K562 (cell line): Measurements from ENCODE around the gene PHF10. TPM values are rescaled to one million over a fixed set of nuclear protein-coding genes. Genes with fewer than 3 reads are reported as not detected.

ENCODE experiments used
- ATAC-seq: fragments of 200-7000 bp; cut with Tn5 transposase; 3 replicates; pipeline ENCODE4 v1.9.1; 2020; ENCODE audit warnings: moderate library complexity
- BruUV-seq: library from RNA; stranded (reverse); fragments of 400-500 nt; replicated peaks from 2 replicates; lab custom pipeline; 2021; lab: Mats Ljungman, UMichigan
- CTCF ChIA-PET: fragments of 300-600 bp; formaldehyde crosslinking; extraction: SDS; loops from one replicate; lab custom pipeline; 2021; ENCODE audit warnings: low intra/inter-chr PET ratio; lab: Yijun Ruan, JAX
- POLR2A ChIA-PET: fragments of 300-600, 350-650 bp; sonication (Branson Sonifier 250); formaldehyde crosslinking; extraction: SDS; loops from one replicate; lab custom pipeline; 2021; ENCODE audit warnings: antibody characterized with exemption, inconsistent platforms; lab: Yijun Ruan, JAX
- DNase-seq, 4 experiments: peaks; one replicate each; pipeline versions ENCODE4 v3.0.0 to v3.0.0-alpha.2; 2011 to 2018; ENCODE audit warnings: low spot score in 3 of 4, mixed read lengths in 3 of 4; ENCODE audit errors: extremely low read depth in 1 of 4
- FAIRE-seq: peaks from 2 replicates; lab custom pipeline; 2011; peaks lifted over from hg19 to GRCh38; lab: Jason Lieb, UNC
- H2AFZ ChIP-seq: 2 replicates; pipeline ENCODE4 v1.6.0; 2011; ENCODE audit warnings: low read depth, low read length, control low read depth, inconsistent platforms
- H3K27ac ChIP-seq: fragments of 200-600 bp; 3 replicates; pipeline ENCODE4 v1.8.0; 2011; ENCODE audit warnings: low read depth, mild to moderate bottlenecking, control low read depth, inconsistent platforms, low read length, moderate library complexity, mixed read lengths; ENCODE audit errors: extremely low read depth
- H3K27me3 ChIP-seq, 2 experiments: fragments of 300-600 bp in 1 of 2; 2 replicates in 1 of 2; 3 replicates in 1 of 2; pipeline versions ENCODE4 v1.6.0 to v1.8.0; 2011; ENCODE audit warnings: inconsistent platforms in 2 of 2, low read length in 2 of 2, mild to moderate bottlenecking in 1 of 2, mixed read lengths in 1 of 2, moderate library complexity in 1 of 2; ENCODE audit not compliant: control insufficient read depth in 2 of 2, insufficient read depth in 2 of 2
- H3K36me3 ChIP-seq: fragments of 300-600 bp; 3 replicates; pipeline ENCODE4 v1.8.0; 2011; ENCODE audit warnings: mild to moderate bottlenecking, low read length, inconsistent platforms; ENCODE audit not compliant: control insufficient read depth, insufficient read depth
- H3K4me1 ChIP-seq, 2 experiments: fragments of 200-600 bp in 1 of 2; replicated peaks in 1 of 2; 2 replicates in 1 of 2; 3 replicates in 1 of 2; pipeline versions ENCODE4 v1.5.1 to v1.8.0; 2011; ENCODE audit warnings: inconsistent platforms in 2 of 2, low read length in 2 of 2, mild to moderate bottlenecking in 1 of 2, mixed read lengths in 1 of 2, moderate library complexity in 1 of 2; ENCODE audit not compliant: control insufficient read depth in 2 of 2, insufficient read depth in 2 of 2
- H3K4me2 ChIP-seq: 2 replicates; pipeline ENCODE4 v1.6.1; 2011; ENCODE audit warnings: low read length, control low read depth, inconsistent platforms, mixed read lengths; ENCODE audit not compliant: insufficient read depth
- H3K4me3 ChIP-seq: fragments of 200-600 bp; sonication (generic), shearing (Covaris generic); 2 replicates; pipeline ENCODE4 v1.5.1; 2016; ENCODE audit warnings: control low read depth, inconsistent platforms
- H3K79me2 ChIP-seq: fragments of 200-600 bp; 3 replicates; pipeline ENCODE4 v1.8.0; 2011; ENCODE audit warnings: low read length, inconsistent platforms; ENCODE audit not compliant: control insufficient read depth, insufficient read depth
- H3K9ac ChIP-seq, 2 experiments: 2 replicates each; pipeline versions ENCODE4 v1.6.0 to v1.6.1; 2011; ENCODE audit warnings: low read depth in 2 of 2, low read length in 2 of 2, control low read depth in 1 of 2, inconsistent platforms in 1 of 2, mild to moderate bottlenecking in 1 of 2, mixed read lengths in 1 of 2; ENCODE audit not compliant: insufficient read depth in 1 of 2
- H3K9me1 ChIP-seq: one replicate; pipeline ENCODE4 v1.6.0; 2011; ENCODE audit warnings: inconsistent platforms, mild to moderate bottlenecking, low read length, moderate library complexity; ENCODE audit not compliant: control insufficient read depth, insufficient read depth
- H3K9me3 ChIP-seq: replicated peaks from 2 replicates; pipeline ENCODE4 v1.5.1; 2011; ENCODE audit warnings: low read depth, low read length, inconsistent platforms; ENCODE audit not compliant: control insufficient read depth, insufficient read depth
- H4K20me1 ChIP-seq: replicated peaks from 2 replicates; pipeline ENCODE4 v1.6.1; 2011; ENCODE audit warnings: low read length, inconsistent platforms, mixed read lengths; ENCODE audit not compliant: control insufficient read depth, insufficient read depth
- CBX1 ChIP-seq: sonication (generic); IDR thresholded peaks from 2 replicates; pipeline ENCODE4 v1.6.1; 2016; ENCODE audit warnings: antibody characterized with exemption, low read depth, mild to moderate bottlenecking
- CREB1 ChIP-seq, 2 experiments: sonication (generic) in 1 of 2; formaldehyde crosslinking in 1 of 2; IDR thresholded peaks; 2 replicates each; pipeline versions ENCODE4 v1.6.1 to v1.8.0; 2012 to 2022; ENCODE audit warnings: inconsistent platforms in 1 of 2, mild to moderate bottlenecking in 1 of 2, missing genetic modification reagents in 1 of 2, moderate library complexity in 1 of 2
- GATAD2A ChIP-seq: fragments of 450-650 bp; IDR thresholded peaks from 2 replicates; pipeline ENCODE4 v1.6.1; 2017
- HMG20B ChIP-seq: fragments of 250-450 bp; sonication (Bioruptor Pico); IDR thresholded peaks from 2 replicates; pipeline ENCODE4 v1.5.0; 2021; ENCODE audit warnings: mild to moderate bottlenecking
- RB1 ChIP-seq: fragments of 450-650 bp; IDR thresholded peaks from 2 replicates; pipeline ENCODE4 v1.6.1; 2017; ENCODE audit warnings: low read depth, mild to moderate bottlenecking
- YBX1 ChIP-seq: fragments of 450-650 bp; IDR thresholded peaks from 2 replicates; pipeline ENCODE4 v1.7.1; 2016; ENCODE audit warnings: mild to moderate bottlenecking
- ZNF175 ChIP-seq: fragments of 200-800 bp; sonication (Bioruptor generic); IDR thresholded peaks from 2 replicates; pipeline ENCODE4 v1.6.1; 2016; ENCODE audit warnings: low read depth, mild to moderate bottlenecking, missing genetic modification characterization, missing compliant biosample characterization
- ZNF561 ChIP-seq: fragments of 450-650 bp; formaldehyde crosslinking; conservative IDR thresholded peaks from 2 replicates; pipeline ENCODE4 v1.4.0; 2020; ENCODE audit warnings: mild to moderate bottlenecking, moderate library complexity
- WGBS: fragments of 100-300 bp; shearing (Covaris generic); methylation state at CpG from one replicate; pipeline ENCODE4 v1.1.6; 2016; ENCODE audit warnings: low coverage, mixed read lengths; ENCODE audit not compliant: insufficient coverage; ENCODE audit errors: missing lambda C conversion rate; 5-methylcytosine and 5-hydroxymethylcytosine counted together
- in situ Hi-C: fragments of 300-500 bp; cut with MboI; formaldehyde crosslinking; loops from 4 replicates; pipeline ENCODE4 v1.15.0; 2018; ENCODE audit warnings: inconsistent platforms, mixed read lengths
- intact Hi-C: fragments of 100-400 bp; cut with micrococcal nuclease; formaldehyde crosslinking; loops from 2 replicates; pipeline ENCODE4 v1.14.2; 2022
- polyA plus RNA-seq, 8 experiments: library from polyadenylated mRNA; depleted of rRNA in 4 of 8; stranded (reverse) in 5 of 8; unstranded in 3 of 8; fragments of >200 nt; fragmentation: Nextera tagmentation in 2 of 8; fragmentation: Illumina TruSeq in 1 of 8; extraction: Ambion mirVana in 2 of 8; extraction: Trizol in 1 of 8; gene quantifications; 2 replicates each; pipeline versions ENCODE4 v1.2.1 to v1.2.3, GENCODE V29; 2011 to 2014; ENCODE audit warnings: inconsistent platforms in 1 of 8, missing spikeins in 1 of 8
- total RNA-seq, 7 experiments: library from RNA; depleted of rRNA in 6 of 7; stranded (reverse); fragments of >200 nt in 6 of 7; fragmentation: Illumina TruSeq in 2 of 7; extraction: Trizol in 2 of 7; gene quantifications; 2 replicates each; pipeline versions ENCODE4 v1.2.1 to v1.2.3, GENCODE V29; 2011 to 2021; ENCODE audit warnings: low replicate concordance in 1 of 7
- TF ChIP-seq, protein P1 (sequence below): fragments of 450-650 bp; IDR thresholded peaks from 2 replicates; pipeline ENCODE4 v1.6.1; 2014; ENCODE audit warnings: low read depth, mild to moderate bottlenecking, moderate library complexity, borderline replicate concordance
- TF ChIP-seq, protein P2 (sequence below): sonication (generic); formaldehyde crosslinking; IDR thresholded peaks from 2 replicates; pipeline ENCODE4 v1.5.0; 2020; ENCODE audit warnings: missing genetic modification reagents
- TF ChIP-seq, protein P3 (sequence below): sonication (generic); formaldehyde crosslinking; IDR thresholded peaks from 2 replicates; pipeline ENCODE4 v1.8.0; 2022; ENCODE audit warnings: mild to moderate bottlenecking, missing genetic modification reagents, borderline replicate concordance

Gene PHF10
- total and polyA plus RNA-seq, 9 of the 15 experiments (the other 6 are each of a cell fraction or from before 2014, with no cell fraction given), result 23.9 to 88.9 (median 46.0) TPM

DNA sequence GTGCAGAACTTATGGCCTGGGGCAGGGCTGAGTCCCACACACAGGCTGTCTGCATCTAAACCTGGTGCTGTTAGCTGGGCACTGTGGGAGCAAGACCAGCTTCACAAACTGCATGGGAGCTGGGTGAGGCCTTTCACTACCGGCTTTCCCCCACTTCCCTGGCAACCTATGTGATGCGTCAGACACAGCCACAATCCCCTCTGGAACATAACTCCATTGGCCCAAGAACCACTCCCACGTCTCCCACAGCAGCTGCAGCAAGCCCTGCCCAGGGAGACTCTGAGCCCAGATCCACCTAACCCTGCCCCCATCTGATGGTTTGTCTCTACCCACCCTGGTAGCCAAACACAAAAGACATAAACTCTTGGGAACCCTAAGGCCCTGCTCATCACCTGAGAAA lies 31.8 kb downstream of the PHF10 start:
- WGBS, result 62% methylated on average over 3 of the region's 3 CpGs
- TF ChIP-seq ZNF561 (CRISPR knock-in tag), result no peak
- TF ChIP-seq, protein P1, sequence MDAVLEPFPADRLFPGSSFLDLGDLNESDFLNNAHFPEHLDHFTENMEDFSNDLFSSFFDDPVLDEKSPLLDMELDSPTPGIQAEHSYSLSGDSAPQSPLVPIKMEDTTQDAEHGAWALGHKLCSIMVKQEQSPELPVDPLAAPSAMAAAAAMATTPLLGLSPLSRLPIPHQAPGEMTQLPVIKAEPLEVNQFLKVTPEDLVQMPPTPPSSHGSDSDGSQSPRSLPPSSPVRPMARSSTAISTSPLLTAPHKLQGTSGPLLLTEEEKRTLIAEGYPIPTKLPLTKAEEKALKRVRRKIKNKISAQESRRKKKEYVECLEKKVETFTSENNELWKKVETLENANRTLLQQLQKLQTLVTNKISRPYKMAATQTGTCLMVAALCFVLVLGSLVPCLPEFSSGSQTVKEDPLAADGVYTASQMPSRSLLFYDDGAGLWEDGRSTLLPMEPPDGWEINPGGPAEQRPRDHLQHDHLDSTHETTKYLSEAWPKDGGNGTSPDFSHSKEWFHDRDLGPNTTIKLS, result no peak
- no peak for TF ChIP-seq CREB1 (IDR thresholded peaks at IDR 0.05)
- no peak for TF ChIP-seq CREB1 (CRISPR knock-in tag; IDR thresholded peaks at IDR 0.05)
- TF ChIP-seq GATAD2A, result no peak
- no peak for TF ChIP-seq CBX1
- TF ChIP-seq, protein P2, sequence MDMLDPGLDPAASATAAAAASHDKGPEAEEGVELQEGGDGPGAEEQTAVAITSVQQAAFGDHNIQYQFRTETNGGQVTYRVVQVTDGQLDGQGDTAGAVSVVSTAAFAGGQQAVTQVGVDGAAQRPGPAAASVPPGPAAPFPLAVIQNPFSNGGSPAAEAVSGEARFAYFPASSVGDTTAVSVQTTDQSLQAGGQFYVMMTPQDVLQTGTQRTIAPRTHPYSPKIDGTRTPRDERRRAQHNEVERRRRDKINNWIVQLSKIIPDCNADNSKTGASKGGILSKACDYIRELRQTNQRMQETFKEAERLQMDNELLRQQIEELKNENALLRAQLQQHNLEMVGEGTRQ (CRISPR knock-in tag), result no peak
- TF ChIP-seq, protein P3, sequence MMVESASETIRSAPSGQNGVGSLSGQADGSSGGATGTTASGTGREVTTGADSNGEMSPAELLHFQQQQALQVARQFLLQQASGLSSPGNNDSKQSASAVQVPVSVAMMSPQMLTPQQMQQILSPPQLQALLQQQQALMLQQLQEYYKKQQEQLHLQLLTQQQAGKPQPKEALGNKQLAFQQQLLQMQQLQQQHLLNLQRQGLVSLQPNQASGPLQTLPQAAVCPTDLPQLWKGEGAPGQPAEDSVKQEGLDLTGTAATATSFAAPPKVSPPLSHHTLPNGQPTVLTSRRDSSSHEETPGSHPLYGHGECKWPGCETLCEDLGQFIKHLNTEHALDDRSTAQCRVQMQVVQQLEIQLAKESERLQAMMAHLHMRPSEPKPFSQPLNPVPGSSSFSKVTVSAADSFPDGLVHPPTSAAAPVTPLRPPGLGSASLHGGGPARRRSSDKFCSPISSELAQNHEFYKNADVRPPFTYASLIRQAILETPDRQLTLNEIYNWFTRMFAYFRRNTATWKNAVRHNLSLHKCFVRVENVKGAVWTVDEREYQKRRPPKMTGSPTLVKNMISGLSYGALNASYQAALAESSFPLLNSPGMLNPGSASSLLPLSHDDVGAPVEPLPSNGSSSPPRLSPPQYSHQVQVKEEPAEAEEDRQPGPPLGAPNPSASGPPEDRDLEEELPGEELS (CRISPR knock-in tag), result no peak
- no peak for TF ChIP-seq RB1
- TF ChIP-seq HMG20B (CRISPR knock-in tag), result no peak
- TF ChIP-seq ZNF175 (CRISPR knock-in tag), result no peak
- TF ChIP-seq YBX1, result no peak
- TF ChIP-seq, all 486 proteins: peak for 0
- FAIRE-seq (no peak), DNase-seq (no peak), ATAC-seq (no peak; the same call in 1 of the 3 replicates)
- no peak overlapping the region for H2AFZ ChIP-seq
- H3K79me2 ChIP-seq, result peaks cover 13% of the 10 kb centered on the region; the same call in 2 of the 3 replicates
- peaks cover 18% of the 10 kb centered on the region; the same call in 2 of the 3 replicates for H3K36me3 ChIP-seq
- no peak overlapping the region for H3K27ac ChIP-seq
- no peaks in the 10 kb centered on the region for H4K20me1 ChIP-seq
- H3K4me2 ChIP-seq, result no peak overlapping the region
- no peak overlapping the region for H3K4me3 ChIP-seq
- 0 out of 2 replicates have a peak, but pooled peaks cover 3% of the 10 kb centered on the region for H3K9me3 ChIP-seq
- in situ Hi-C loops (no loop called here), intact Hi-C loops (no loop called here)
- H3K27me3 ChIP-seq, result no peaks in the 10 kb centered on the region
- H3K9me1 ChIP-seq, result peaks cover 2% of the 10 kb centered on the region
- H3K4me1 ChIP-seq, result no peaks in the 10 kb centered on the region
- BruUV-seq, result no TSS peak
- ChIA-PET POLR2A (interaction anchor here (1.0 to 1.9 kb wide), 4 partner anchors 9 to 15 kb away, joined by 3 to 19 read pairs (median 3); partner anchors contain the start of genes C6orf120 and WDR27), CTCF (no interaction called here)
- no peak overlapping the region for H3K9ac ChIP-seq
